NCI-H1930 (cell line): ENCODE data around the gene TBC1D17.

ENCODE experiments used
- DNase-seq, 2 experiments: peaks; one replicate each; lab custom pipeline; 2025; lab: John Stamatoyannopoulos, UW

TBC1D17 gene

DNA sequence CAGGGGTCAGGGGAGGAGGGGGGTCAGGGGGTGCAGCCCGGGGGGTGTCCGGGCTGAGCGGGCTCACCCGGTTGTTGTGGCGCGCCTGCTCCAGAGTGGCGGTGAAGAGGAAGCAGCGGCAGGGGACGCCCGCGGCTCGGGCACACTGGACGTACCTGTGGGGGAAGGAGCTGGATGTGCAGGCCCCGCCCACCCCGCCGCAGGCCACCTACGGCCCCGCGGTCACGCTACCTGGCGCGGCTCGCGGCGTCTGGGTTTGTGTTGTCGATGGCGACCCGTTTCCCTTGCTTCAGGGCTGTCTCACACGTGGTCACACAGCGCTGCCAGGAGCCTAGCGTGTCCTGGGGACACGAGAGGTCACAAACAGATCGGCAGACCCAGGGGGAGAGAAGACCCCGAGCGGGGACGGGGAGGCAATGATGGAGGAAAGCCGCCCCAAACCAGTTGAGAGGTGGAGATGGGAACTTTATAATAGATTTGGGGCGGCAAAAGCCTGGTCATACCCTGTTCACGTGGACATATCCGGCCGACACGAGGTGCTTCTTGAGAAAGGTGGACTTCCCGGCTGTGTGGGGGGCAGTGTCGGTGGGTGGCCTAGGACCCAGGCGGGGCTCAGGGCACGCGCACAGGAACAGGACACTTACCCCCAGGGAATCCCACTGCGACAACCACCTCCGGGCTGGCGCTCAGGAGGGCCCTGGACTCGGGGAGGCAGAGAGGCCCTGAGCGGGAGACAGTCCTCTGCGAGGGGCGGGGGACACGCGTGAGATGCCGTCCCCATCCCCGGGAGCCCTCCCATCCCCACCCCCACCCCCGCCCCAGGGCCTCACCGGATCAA lies 15.7 kb upstream of the TBC1D17 start:
- no peak for DNase-seq

GRCh38 chr19:49862391-49863253 lies 14.9 kb upstream of the TBC1D17 start:
- no peak for DNase-seq

- DNase-seq = no peak
These were observed 14.1 kb upstream of the TBC1D17 start for GRCh38 chr19:49863254-49863934.

- no peak for DNase-seq
These were observed 13.6 kb upstream of the TBC1D17 start for GRCh38 chr19:49863935-49864320.

DNA sequence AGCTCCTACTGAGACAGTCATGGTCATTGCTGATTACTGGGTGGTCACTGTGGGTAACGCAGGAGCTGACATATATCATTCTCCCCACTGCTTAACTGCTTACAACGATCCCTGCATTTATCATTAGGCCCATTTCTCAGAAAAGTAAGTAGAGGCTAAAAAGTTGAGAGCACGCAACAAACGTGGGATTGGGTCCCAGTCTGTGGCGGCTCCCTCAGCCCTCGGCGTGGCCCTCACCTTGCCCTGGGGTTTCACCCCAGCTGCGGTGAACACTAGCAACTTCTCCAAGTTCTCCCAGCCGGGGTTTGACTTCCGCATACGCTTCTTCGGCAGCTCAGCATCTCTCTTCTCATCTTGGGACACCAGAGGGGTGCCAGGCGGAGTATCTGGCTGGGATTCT lies 12.6 kb upstream of the TBC1D17 start:
- no peak for DNase-seq

- DNase-seq = peak; percentile 90 to 96
These were observed 10.3 kb upstream of the TBC1D17 start, which contains the start of gene PNKP for GRCh38 chr19:49866933-49867782. TSS of gene PNKP (minus strand) at chr19:49867576. CDS start at chr19:49867204, 372 bp downstream.

GRCh38 chr19:49869009-49869483 lies 8.5 kb upstream of the TBC1D17 start:
- DNase-seq = peak; percentile 88 to 89

- peak; percentile 100 for DNase-seq
These were observed 7.8 kb upstream of the TBC1D17 start for GRCh38 chr19:49869484-49870308.

- DNase-seq = no peak
These were observed 7.1 kb upstream of the TBC1D17 start for GRCh38 chr19:49870309-49870901.

DNA sequence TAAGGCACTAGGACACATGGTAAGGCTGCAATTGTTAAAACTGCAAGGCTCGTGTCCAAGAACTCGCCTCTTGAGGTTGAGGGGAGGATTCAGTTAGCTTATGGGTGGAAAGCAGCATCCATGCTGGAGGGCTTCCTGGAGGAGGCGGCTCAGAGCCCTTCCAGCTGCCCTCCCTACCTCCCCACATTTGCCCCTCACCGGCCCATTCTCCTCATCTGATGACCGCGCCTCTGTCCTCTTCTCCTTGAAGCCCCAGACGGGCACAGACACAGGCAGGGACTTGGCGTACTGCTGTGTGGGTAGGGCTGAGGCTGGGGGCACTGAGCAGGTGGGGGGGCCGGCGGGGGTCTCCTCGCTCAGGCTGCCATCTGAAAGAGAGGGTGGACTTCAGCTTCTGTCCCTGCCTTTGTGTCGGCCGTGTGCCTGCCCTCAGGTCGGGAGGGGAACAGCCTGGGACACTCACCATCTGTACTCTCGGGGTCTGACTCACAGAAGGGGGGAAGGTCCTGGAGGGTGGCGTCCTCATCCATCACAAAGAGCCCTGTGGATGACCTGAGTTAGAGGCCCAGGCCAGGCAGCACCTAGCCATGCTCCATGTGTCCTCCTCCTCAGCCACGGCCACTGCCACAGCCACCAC lies 6.0 kb upstream of the TBC1D17 start:
- DNase-seq = no peak

DNA sequence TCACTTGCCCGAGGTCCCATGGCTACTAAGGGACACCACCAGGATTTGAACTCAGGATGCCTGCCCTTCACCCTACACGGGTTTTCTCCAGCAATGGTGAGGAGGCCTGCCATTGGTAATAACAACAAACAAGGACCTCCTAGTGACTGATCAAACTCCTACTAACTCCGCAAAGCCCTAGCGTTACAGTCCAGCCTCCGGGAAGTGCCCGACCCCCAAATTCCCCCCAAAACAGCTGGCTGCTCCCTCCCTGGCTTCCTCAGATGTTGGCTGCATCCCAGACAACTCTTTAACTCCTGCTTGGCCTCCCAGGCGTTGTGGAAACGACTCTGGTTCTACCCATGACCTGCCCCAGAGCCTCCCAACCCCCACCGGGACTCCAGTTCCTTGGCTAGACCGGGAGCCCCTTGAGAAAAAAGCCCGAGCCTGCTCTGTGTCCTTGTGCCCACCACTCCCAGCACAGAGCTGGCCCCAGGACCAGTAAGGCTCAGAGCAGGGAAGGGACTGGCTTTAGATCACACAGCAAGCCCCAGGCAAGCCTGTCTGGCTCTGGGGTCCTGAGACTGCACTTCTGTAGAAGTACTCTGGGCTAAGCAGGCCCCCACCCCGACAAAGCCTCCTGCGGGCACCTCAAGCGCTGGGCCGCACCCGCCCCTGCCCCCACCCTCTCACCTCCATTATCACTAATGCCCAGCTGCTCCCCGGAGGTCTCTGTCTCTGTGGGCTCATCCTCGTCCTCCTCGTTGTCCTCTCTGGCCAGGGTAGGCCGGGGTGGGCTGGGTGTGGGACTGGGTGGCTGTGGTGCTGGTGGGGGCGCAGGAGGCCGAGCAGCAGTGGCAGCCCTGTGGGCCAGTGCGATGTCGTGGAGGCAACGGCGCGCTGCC lies 5.0 kb upstream of the TBC1D17 start:
- no peak for DNase-seq

- DNase-seq = no peak
These were observed 4.4 kb upstream of the TBC1D17 start for GRCh38 chr19:49873129-49873521.

GRCh38 chr19:49873834-49874233 lies 3.7 kb upstream of the TBC1D17 start:
- no peak for DNase-seq

- DNase-seq = no peak
These were observed 2.9 kb upstream of the TBC1D17 start for GRCh38 chr19:49874503-49875157.

- DNase-seq = no peak
These were observed 2.3 kb upstream of the TBC1D17 start for GRCh38 chr19:49875177-49875576.

GRCh38 chr19:49875857-49876421 lies 1.6 kb upstream of the TBC1D17 start:
- DNase-seq = peak; percentile 54 to 74

DNA sequence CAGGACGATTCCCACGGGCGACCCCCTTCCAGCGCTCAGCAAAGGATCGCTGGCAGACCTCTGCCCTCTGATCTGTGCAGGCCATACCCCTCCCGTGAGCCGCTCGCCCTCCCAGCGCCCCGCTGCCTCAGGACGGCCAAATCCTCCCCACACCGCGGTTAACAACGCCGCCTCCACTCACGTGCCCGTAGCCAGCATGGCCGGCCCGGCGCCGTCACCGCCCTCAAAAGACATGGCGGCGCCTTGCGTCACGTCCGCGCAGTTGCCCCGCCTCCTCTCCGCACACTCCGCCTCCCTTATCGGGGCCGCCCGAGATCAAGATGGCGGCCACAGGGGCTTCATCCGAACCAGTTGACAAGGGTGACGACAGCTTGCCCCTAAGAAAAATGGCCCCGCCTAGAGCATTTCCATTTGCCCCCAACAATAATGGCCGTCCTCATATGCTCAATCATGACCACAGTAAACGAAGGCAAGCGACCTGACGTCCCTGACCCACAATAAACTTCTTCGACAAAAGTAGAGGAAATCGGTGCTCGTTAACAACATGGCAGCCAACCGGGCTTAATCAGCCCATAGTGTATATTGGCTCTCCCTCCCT lies 981 bp upstream of the TBC1D17 start:
- DNase-seq = peak; percentile 98 to 99
